Endothelial cell of umbilical vein (primary cell): Measurements from ENCODE around the gene HNRNPA2B1. TPM values are rescaled to one million over a fixed set of nuclear protein-coding genes. Genes with fewer than 3 reads are reported as not detected.

Source experiments
- BruUV-seq: library from RNA; stranded (reverse); fragments of 400-500 nt; replicated peaks from 2 replicates; lab custom pipeline; 2021; lab: Mats Ljungman, UMichigan
- CTCF ChIA-PET: fragments of 300-600, 350-600 bp; sonication (Branson Sonifier 250); formaldehyde crosslinking; loops from one replicate; lab custom pipeline; 2021; ENCODE audit warnings: antibody characterized with exemption, inconsistent platforms; lab: Charles Lee
- POLR2A ChIA-PET: fragments of 300-600, 350-600 bp; sonication (Branson Sonifier 250); formaldehyde crosslinking; loops from one replicate; lab custom pipeline; 2021; ENCODE audit warnings: antibody characterized with exemption, inconsistent platforms; lab: Charles Lee
- DNase-seq: peaks from one replicate; pipeline ENCODE4 v3.0.0-alpha.2; 2011; ENCODE audit warnings: low read depth, low spot score
- FAIRE-seq: peaks from 2 replicates; lab custom pipeline; 2011; peaks lifted over from hg19 to GRCh38; lab: Jason Lieb, UNC
- H2AFZ ChIP-seq: 2 replicates; pipeline ENCODE4 v1.6.0; 2012; ENCODE audit warnings: low read depth, low read length, control low read depth, inconsistent platforms
- H3K27ac ChIP-seq: 2 replicates; pipeline ENCODE4 v1.5.1; 2011; ENCODE audit warnings: low read depth, mild to moderate bottlenecking, control low read depth, low read length, moderate library complexity; ENCODE audit not compliant: insufficient read depth
- H3K27me3 ChIP-seq, 2 experiments: 2 replicates each; pipeline versions ENCODE4 v1.6.0 to v1.6.1; 2011; ENCODE audit warnings: low read length in 2 of 2, mixed read lengths in 1 of 2; ENCODE audit not compliant: control insufficient read depth in 2 of 2, insufficient read depth in 2 of 2
- H3K36me3 ChIP-seq, 2 experiments: 2 replicates in 1 of 2; 3 replicates in 1 of 2; pipeline ENCODE4 v1.5.1; 2011; ENCODE audit warnings: low read length in 2 of 2, mild to moderate bottlenecking in 1 of 2, moderate library complexity in 1 of 2; ENCODE audit not compliant: control insufficient read depth in 2 of 2, insufficient read depth in 2 of 2; ENCODE audit errors: extremely low read depth in 1 of 2
- H3K4me1 ChIP-seq: 3 replicates; pipeline ENCODE4 v1.5.1; 2011; ENCODE audit warnings: mild to moderate bottlenecking, low read length; ENCODE audit not compliant: control insufficient read depth, insufficient read depth; ENCODE audit errors: extremely low read depth
- H3K4me2 ChIP-seq: 2 replicates; pipeline ENCODE4 v1.6.1; 2011; ENCODE audit warnings: low read length, control low read depth, mixed read lengths; ENCODE audit not compliant: insufficient read depth
- H3K4me3 ChIP-seq, 3 experiments: fragments of 200-600 bp in 1 of 3; sonication (generic), shearing (Covaris generic) in 1 of 3; replicated peaks in 1 of 3; 2 replicates each; pipeline ENCODE4 v1.5.1; 2011 to 2016; ENCODE audit warnings: control low read depth in 3 of 3, low read length in 3 of 3, mild to moderate bottlenecking in 2 of 3, inconsistent platforms in 1 of 3, low read depth in 1 of 3, moderate library complexity in 1 of 3; ENCODE audit not compliant: insufficient read depth in 1 of 3
- H3K79me2 ChIP-seq: 2 replicates; pipeline ENCODE4 v1.6.0; 2012; ENCODE audit warnings: low read length, inconsistent platforms; ENCODE audit not compliant: control insufficient read depth, insufficient read depth
- H3K9ac ChIP-seq: replicated peaks from 2 replicates; pipeline ENCODE3; 2011; ENCODE audit warnings: low read length, control low read depth; ENCODE audit not compliant: insufficient read depth; ENCODE audit errors: extremely low read depth
- H3K9me1 ChIP-seq: replicated peaks from 3 replicates; pipeline ENCODE4 v1.6.0; 2011; ENCODE audit warnings: mild to moderate bottlenecking, low read length; ENCODE audit not compliant: control insufficient read depth, insufficient read depth; ENCODE audit errors: extremely low read depth
- H3K9me3 ChIP-seq: replicated peaks from 2 replicates; pipeline ENCODE4 v1.5.1; 2012; ENCODE audit warnings: low read length, inconsistent platforms; ENCODE audit not compliant: control insufficient read depth, insufficient read depth
- H4K20me1 ChIP-seq: replicated peaks from 2 replicates; pipeline ENCODE3; 2011; ENCODE audit warnings: mild to moderate bottlenecking, low read length; ENCODE audit not compliant: control insufficient read depth, insufficient read depth; ENCODE audit errors: extremely low read depth
- EZH2 ChIP-seq: IDR thresholded peaks from 2 replicates; pipeline ENCODE4 v1.6.1; 2012; ENCODE audit warnings: borderline replicate concordance, low read depth, mild to moderate bottlenecking, moderate library complexity, low read length, inconsistent platforms; ENCODE audit not compliant: severe bottlenecking
- FOS ChIP-seq: IDR thresholded peaks from 2 replicates; pipeline ENCODE4 v1.6.1; 2011; ENCODE audit warnings: mild to moderate bottlenecking, low read length, moderate library complexity, borderline replicate concordance; ENCODE audit not compliant: insufficient read depth
- GATA2 ChIP-seq: IDR thresholded peaks from 2 replicates; pipeline ENCODE4 v1.7.0; 2011; ENCODE audit warnings: low read depth, mild to moderate bottlenecking, moderate library complexity, mixed read lengths, low read length; ENCODE audit not compliant: insufficient read length, insufficient read depth
- JUN ChIP-seq: IDR thresholded peaks from 2 replicates; pipeline ENCODE4 v1.6.1; 2011; ENCODE audit warnings: borderline replicate concordance, low read depth; ENCODE audit not compliant: insufficient read length, insufficient read depth
- MYC ChIP-seq: IDR thresholded peaks from one replicate; pipeline ENCODE4 v1.6.1; 2011; ENCODE audit warnings: mild to moderate bottlenecking, low read depth, low read length
- POLR2A ChIP-seq: IDR thresholded peaks from 2 replicates; pipeline ENCODE4 v1.6.1; 2012; ENCODE audit warnings: low read depth, mild to moderate bottlenecking, control low read depth, low read length
- dilution Hi-C: fragments of 300-500 bp; cut with MboI; formaldehyde crosslinking; loops from one replicate; pipeline ENCODE4 v1.15.0; 2019; ENCODE audit warnings: low sequenced_read_pairs; ENCODE audit not compliant: extremely low pct_ligation_motif_present
- intact Hi-C: fragments of 100-400 bp; cut with micrococcal nuclease; formaldehyde crosslinking; loops from one replicate; pipeline ENCODE4 v1.10.0; 2022
- polyA plus RNA-seq, 4 experiments: library from polyadenylated mRNA; depleted of rRNA in 3 of 4; stranded (reverse) in 3 of 4; unstranded in 1 of 4; fragments of >200 nt; gene quantifications; 2 replicates each; pipeline versions ENCODE4 v1.2.1 to v1.2.3, GENCODE V29; 2011 to 2012; ENCODE audit warnings: missing spikeins in 1 of 4
- total RNA-seq: library from RNA; stranded (reverse); gene quantifications from 2 replicates; pipeline ENCODE4 v1.2.3, GENCODE V29; 2021
- TF ChIP-seq, protein P1 (sequence below): IDR thresholded peaks from 2 replicates; pipeline ENCODE4 v1.6.1; 2011; ENCODE audit not compliant: insufficient read depth, insufficient read length
- TF ChIP-seq, protein P2 (sequence below), 2 donors: IDR thresholded peaks; 1 replicate in 1 of 2; 2 replicates in 1 of 2; pipeline ENCODE4 v1.5.1; 2011; ENCODE audit warnings: low read length in 2 of 2, mild to moderate bottlenecking in 2 of 2, moderate library complexity in 2 of 2, control low read depth in 1 of 2, inconsistent platforms in 1 of 2, low read depth in 1 of 2; ENCODE audit not compliant: insufficient read depth in 1 of 2; ENCODE audit errors: extremely low read depth in 1 of 2

HNRNPA2B1 gene
- total and polyA plus RNA-seq, 2 donors (not counting 3 experiments of a cell fraction or from before 2014, with no cell fraction given): 198 to 703 TPM

GRCh38 chr7:26143298-26144048 is 57.1 kb downstream of the HNRNPA2B1 start:
- ChIA-PET CTCF (interaction anchor here (1.3 kb wide), 1 partner anchor 53 kb away, joined by 5 read pairs; no protein-coding TSS in a partner anchor), POLR2A (no interaction called here)
- intact Hi-C loops: no loop called here
- peak; percentile 33 for FAIRE-seq
- no peaks in the 10 kb centered on the region for H3K79me2 ChIP-seq
- no peaks in the 10 kb centered on the region for H3K9me1 ChIP-seq
- no peak overlapping the region for H3K4me3 ChIP-seq
- H3K4me2 ChIP-seq: no peak overlapping the region
- no peaks in the 10 kb centered on the region for H3K4me1 ChIP-seq
- no peak overlapping the region for H3K27ac ChIP-seq
- no peaks in the 10 kb centered on the region for H3K9me3 ChIP-seq
- no peaks in the 10 kb centered on the region for H3K36me3 ChIP-seq
- BruUV-seq: no TSS peak
- no peak for DNase-seq
- TF ChIP-seq, protein P1, sequence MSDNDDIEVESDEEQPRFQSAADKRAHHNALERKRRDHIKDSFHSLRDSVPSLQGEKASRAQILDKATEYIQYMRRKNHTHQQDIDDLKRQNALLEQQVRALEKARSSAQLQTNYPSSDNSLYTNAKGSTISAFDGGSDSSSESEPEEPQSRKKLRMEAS: no peak
- no peak for TF ChIP-seq GATA2
- H3K9ac ChIP-seq: no peak overlapping the region
- H4K20me1 ChIP-seq: no peaks in the 10 kb centered on the region
- peaks cover 5 to 6% of the 10 kb centered on the region in 2 experiments for H3K27me3 ChIP-seq
- H2AFZ ChIP-seq: no peak overlapping the region
- dilution Hi-C loops: no loop called here

DNA sequence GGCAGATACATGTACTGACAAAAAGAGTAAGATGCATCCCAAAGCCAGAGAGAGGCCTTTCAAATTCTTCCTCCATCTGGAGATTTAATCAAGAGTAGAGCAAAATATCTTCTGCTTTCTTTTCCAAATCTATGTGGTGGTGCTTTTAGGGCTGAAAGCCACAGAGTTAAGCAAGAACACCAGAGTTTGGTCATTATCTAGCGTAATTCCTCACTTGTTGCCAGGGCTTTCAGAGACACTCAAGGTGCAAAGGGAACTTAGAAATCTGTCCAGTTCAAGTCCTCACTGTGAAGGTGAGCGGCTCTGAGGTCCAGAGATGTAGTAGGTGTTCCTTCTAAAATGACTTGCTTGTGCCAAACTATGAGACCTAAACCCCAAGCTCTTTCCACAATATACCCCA is 59.5 kb downstream of the HNRNPA2B1 start:
- intact Hi-C loops (no loop called here), dilution Hi-C loops (no loop called here)
- Histone ChIP-seq H3K4me1 (no peaks in the 10 kb centered on the region), H3K4me3 (no peak overlapping the region), H2AFZ (no peak overlapping the region), H3K27me3 (peaks cover 5 to 8% of the 10 kb centered on the region in 2 experiments), H3K27ac (no peak overlapping the region), H3K79me2 (no peaks in the 10 kb centered on the region), H3K36me3 (no peaks in the 10 kb centered on the region), H3K9ac (no peak overlapping the region), H4K20me1 (no peaks in the 10 kb centered on the region), H3K4me2 (no peak overlapping the region), H3K9me1 (no peaks in the 10 kb centered on the region), H3K9me3 (no peaks in the 10 kb centered on the region)
- FAIRE-seq (no peak), DNase-seq (no peak)
- ChIA-PET CTCF (no interaction called here), POLR2A (no interaction called here)
- no TSS peak for BruUV-seq
- no peak for TF ChIP-seq MYC
- TF ChIP-seq, protein P2, sequence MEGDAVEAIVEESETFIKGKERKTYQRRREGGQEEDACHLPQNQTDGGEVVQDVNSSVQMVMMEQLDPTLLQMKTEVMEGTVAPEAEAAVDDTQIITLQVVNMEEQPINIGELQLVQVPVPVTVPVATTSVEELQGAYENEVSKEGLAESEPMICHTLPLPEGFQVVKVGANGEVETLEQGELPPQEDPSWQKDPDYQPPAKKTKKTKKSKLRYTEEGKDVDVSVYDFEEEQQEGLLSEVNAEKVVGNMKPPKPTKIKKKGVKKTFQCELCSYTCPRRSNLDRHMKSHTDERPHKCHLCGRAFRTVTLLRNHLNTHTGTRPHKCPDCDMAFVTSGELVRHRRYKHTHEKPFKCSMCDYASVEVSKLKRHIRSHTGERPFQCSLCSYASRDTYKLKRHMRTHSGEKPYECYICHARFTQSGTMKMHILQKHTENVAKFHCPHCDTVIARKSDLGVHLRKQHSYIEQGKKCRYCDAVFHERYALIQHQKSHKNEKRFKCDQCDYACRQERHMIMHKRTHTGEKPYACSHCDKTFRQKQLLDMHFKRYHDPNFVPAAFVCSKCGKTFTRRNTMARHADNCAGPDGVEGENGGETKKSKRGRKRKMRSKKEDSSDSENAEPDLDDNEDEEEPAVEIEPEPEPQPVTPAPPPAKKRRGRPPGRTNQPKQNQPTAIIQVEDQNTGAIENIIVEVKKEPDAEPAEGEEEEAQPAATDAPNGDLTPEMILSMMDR (IDR thresholded peaks at IDR 0.05; ENCODE audit: extremely low read depth in 1 of 2, insufficient read depth in 1 of 2, low read depth in 1 of 2, low read length in 2 of 2): no peak
- no peak for TF ChIP-seq FOS
- TF ChIP-seq JUN: no peak
- TF ChIP-seq EZH2: no peak
- no peak for TF ChIP-seq POLR2A
- no peak for TF ChIP-seq GATA2
